ENCODE measurements around the gene HS6ST2. TPM values are rescaled to one million over a fixed set of nuclear protein-coding genes. Genes with fewer than 3 reads are reported as not detected.
"Not testable (repeated sequence)": the region's sequence is repeated elsewhere in the genome, so short reads cannot be mapped to it uniquely, and the experiment has no call there.

HS6ST2 gene
- total and polyA plus RNA-seq, 2 donors from 2014 or later = 2.0 to 11.9 TPM

GRCh38 chrX:132954323-132954722 is 4.1 kb downstream of the HS6ST2 start:
- no peak overlapping the region for H3K27ac ChIP-seq (ENCODE audit: low read depth in 2 of 2, low read length in 2 of 2)
- H3K9me3 ChIP-seq (ENCODE audit: control insufficient read depth in 2 of 3, insufficient read depth in 1 of 3, low read length in 3 of 3) = no peaks in the 10 kb centered on the region
- peak in 1 of 5 donors; percentile 18 for DNase-seq
- no peaks in the 10 kb centered on the region for H3K36me3 ChIP-seq (ENCODE audit: control insufficient read depth in 2 of 3, insufficient read depth in 3 of 3, low read length in 3 of 3)
- H3K9ac ChIP-seq (ENCODE audit: low read length in 3 of 3) = no peak overlapping the region
- no peak for FAIRE-seq
- no peak overlapping the region for H3K4me3 ChIP-seq (ENCODE audit: low read length in 3 of 3)
- no peaks in the 10 kb centered on the region for H3K4me1 ChIP-seq (ENCODE audit: control insufficient read depth in 2 of 3, insufficient read depth in 2 of 3, low read depth in 1 of 3, low read length in 3 of 3)
- intact Hi-C loops (cut with DNase I) = no loop called here
- no peak for TF ChIP-seq CTCF (IDR thresholded peaks at IDR 0.05; ENCODE audit: borderline replicate concordance, extremely low read depth, insufficient read depth)
- no peaks in the 10 kb centered on the region for H3K27me3 ChIP-seq (ENCODE audit: control insufficient read depth, insufficient read depth, low read length)

GRCh38 chrX:132953354-132953753 is 5.1 kb downstream of the HS6ST2 start:
- no peak for TF ChIP-seq CTCF (IDR thresholded peaks at IDR 0.05; ENCODE audit: borderline replicate concordance, extremely low read depth, insufficient read depth)
- Histone ChIP-seq H3K4me3 (ENCODE audit: low read length in 3 of 3) (no peak overlapping the region), H3K4me1 (ENCODE audit: control insufficient read depth in 2 of 3, insufficient read depth in 2 of 3, low read depth in 1 of 3, low read length in 3 of 3) (no peaks in the 10 kb centered on the region), H3K27ac (ENCODE audit: low read depth in 2 of 2, low read length in 2 of 2) (no peak overlapping the region), H3K9ac (ENCODE audit: low read length in 3 of 3) (no peak overlapping the region), H3K27me3 (ENCODE audit: control insufficient read depth, insufficient read depth, low read length) (no peaks in the 10 kb centered on the region), H3K36me3 (ENCODE audit: control insufficient read depth in 2 of 3, insufficient read depth in 3 of 3, low read length in 3 of 3) (no peaks in the 10 kb centered on the region), H3K9me3 (ENCODE audit: control insufficient read depth in 2 of 3, insufficient read depth in 1 of 3, low read length in 3 of 3) (no peaks in the 10 kb centered on the region)
- FAIRE-seq = no peak
- peak in 1 of 5 donors; percentile 14 for DNase-seq
- intact Hi-C loops (cut with DNase I) = no loop called here

GRCh38 chrX:132948648-132949260 is 9.7 kb downstream of the HS6ST2 start:
- no peak overlapping the region for H3K4me3 ChIP-seq (ENCODE audit: low read length in 3 of 3)
- intact Hi-C loops (cut with DNase I) = no loop called here
- FAIRE-seq (no peak), DNase-seq (no peak)
- H3K9me3 ChIP-seq (ENCODE audit: control insufficient read depth in 2 of 3, insufficient read depth in 1 of 3, low read length in 3 of 3) = no peaks in the 10 kb centered on the region
- no peaks in the 10 kb centered on the region for H3K27me3 ChIP-seq (ENCODE audit: control insufficient read depth, insufficient read depth, low read length)
- H3K9ac ChIP-seq (ENCODE audit: low read length in 3 of 3) = no peak overlapping the region
- H3K27ac ChIP-seq (ENCODE audit: low read depth in 2 of 2, low read length in 2 of 2) = no peak overlapping the region
- no peaks in the 10 kb centered on the region for H3K36me3 ChIP-seq (ENCODE audit: control insufficient read depth in 2 of 3, insufficient read depth in 3 of 3, low read length in 3 of 3)
- no peaks in the 10 kb centered on the region for H3K4me1 ChIP-seq (ENCODE audit: control insufficient read depth in 2 of 3, insufficient read depth in 2 of 3, low read depth in 1 of 3, low read length in 3 of 3)
- TF ChIP-seq CTCF (IDR thresholded peaks at IDR 0.05; ENCODE audit: borderline replicate concordance, extremely low read depth, insufficient read depth) = no peak

- H3K4me1 ChIP-seq (ENCODE audit: control insufficient read depth in 2 of 3, insufficient read depth in 2 of 3, low read depth in 1 of 3, low read length in 3 of 3); H3K27ac ChIP-seq (ENCODE audit: low read depth in 2 of 2, low read length in 2 of 2); H3K36me3 ChIP-seq (ENCODE audit: control insufficient read depth in 2 of 3, insufficient read depth in 3 of 3, low read length in 3 of 3); H3K27me3 ChIP-seq (ENCODE audit: control insufficient read depth, insufficient read depth, low read length); H3K9ac ChIP-seq (ENCODE audit: low read length in 3 of 3); FAIRE-seq; H3K9me3 ChIP-seq (ENCODE audit: control insufficient read depth in 2 of 3, insufficient read depth in 1 of 3, low read length in 3 of 3); H3K4me3 ChIP-seq (ENCODE audit: low read length in 3 of 3); intact Hi-C loops (cut with DNase I); DNase-seq: not testable (repeated sequence)
These were observed 13.3 kb downstream of the HS6ST2 start for GRCh38 chrX:132945055-132945599.
